ENCODE results near the gene TATDN2.
"Not testable (repeated sequence)": the region's sequence is repeated elsewhere in the genome, so short reads cannot be mapped to it uniquely, and the experiment has no call there.

The TATDN2 gene

DNA sequence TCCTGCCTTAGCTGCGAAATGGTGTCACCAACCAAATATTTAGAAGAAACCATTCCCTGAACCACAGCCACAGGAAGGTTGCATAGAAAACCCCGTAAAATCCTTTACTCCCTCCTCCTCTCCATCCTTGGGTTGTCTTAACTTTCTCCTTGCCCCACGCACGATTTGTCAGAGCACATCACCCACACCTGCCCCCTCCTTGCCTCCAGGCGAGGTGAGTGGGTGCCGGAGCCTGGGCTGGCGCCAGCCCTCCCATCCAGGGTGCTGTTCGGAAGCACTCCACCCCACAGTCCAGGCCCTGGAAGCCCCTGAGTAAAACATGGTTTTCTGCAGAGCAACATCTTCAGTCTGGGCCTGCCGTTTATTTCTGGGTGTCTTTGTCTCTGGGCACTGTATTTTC, 40.8 kb downstream of the TATDN2 start:
- no peak overlapping the region for H3K27ac ChIP-seq (ENCODE audit: low read depth in 2 of 2, low read length in 2 of 2)
- H3K27me3 ChIP-seq (ENCODE audit: control insufficient read depth in 2 of 2, insufficient read depth in 2 of 2, low read length in 2 of 2): no peaks in the 10 kb centered on the region
- H3K4me3 ChIP-seq (ENCODE audit: low read length in 2 of 2): no peak overlapping the region
- no peaks in the 10 kb centered on the region for H3K4me1 ChIP-seq (ENCODE audit: control insufficient read depth in 2 of 2, insufficient read depth in 2 of 2, low read length in 2 of 2)
- no peaks in the 10 kb centered on the region for H3K9me3 ChIP-seq (ENCODE audit: control insufficient read depth in 2 of 2, low read length in 2 of 2)
- H3K36me3 ChIP-seq (ENCODE audit: control insufficient read depth in 2 of 2, insufficient read depth in 2 of 2, low read length in 2 of 2): peaks cover 21 to 39% of the 10 kb centered on the region in 2 donors
- no peak overlapping the region for H3K9ac ChIP-seq (ENCODE audit: low read depth in 1 of 2, low read length in 2 of 2)

DNA sequence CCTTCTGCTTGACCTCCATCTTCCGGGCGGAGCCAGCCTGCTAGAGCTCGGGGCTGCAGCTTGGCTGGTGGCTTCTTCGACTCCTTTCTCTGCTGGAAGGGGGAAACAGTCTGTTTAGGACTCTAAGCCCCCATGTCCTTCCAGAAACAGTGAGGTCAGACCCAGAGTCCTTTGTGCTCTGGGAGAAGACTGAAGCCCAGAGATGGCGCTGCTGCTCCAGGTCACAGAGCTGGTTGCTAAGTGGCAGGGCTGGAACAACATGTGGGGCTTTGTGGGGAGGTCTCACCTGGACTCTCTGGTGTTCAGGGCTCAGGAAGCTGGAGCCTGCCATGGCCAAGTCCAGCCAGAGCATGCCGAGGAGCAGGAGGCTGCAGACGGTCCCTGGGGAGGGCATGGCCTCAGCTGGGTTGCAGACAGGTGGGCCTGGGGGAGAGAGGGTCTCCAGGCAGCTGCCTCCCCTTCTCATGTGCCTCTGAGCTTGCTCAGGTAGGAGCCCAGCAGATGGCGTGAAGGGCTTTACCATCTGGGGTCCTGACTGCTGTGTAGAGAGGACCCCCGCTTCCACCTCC, 41.6 kb downstream of the TATDN2 start:
- no peak overlapping the region for H3K27ac ChIP-seq (ENCODE audit: low read depth in 2 of 2, low read length in 2 of 2)
- H3K4me1 ChIP-seq (ENCODE audit: control insufficient read depth in 2 of 2, insufficient read depth in 2 of 2, low read length in 2 of 2): no peaks in the 10 kb centered on the region
- H3K9me3 ChIP-seq (ENCODE audit: control insufficient read depth in 2 of 2, low read length in 2 of 2): no peaks in the 10 kb centered on the region
- peaks cover 21 to 39% of the 10 kb centered on the region in 2 donors for H3K36me3 ChIP-seq (ENCODE audit: control insufficient read depth in 2 of 2, insufficient read depth in 2 of 2, low read length in 2 of 2)
- H3K4me3 ChIP-seq (ENCODE audit: low read length in 2 of 2): no peak overlapping the region
- no peaks in the 10 kb centered on the region for H3K27me3 ChIP-seq (ENCODE audit: control insufficient read depth in 2 of 2, insufficient read depth in 2 of 2, low read length in 2 of 2)
- no peak overlapping the region for H3K9ac ChIP-seq (ENCODE audit: low read depth in 1 of 2, low read length in 2 of 2)

DNA sequence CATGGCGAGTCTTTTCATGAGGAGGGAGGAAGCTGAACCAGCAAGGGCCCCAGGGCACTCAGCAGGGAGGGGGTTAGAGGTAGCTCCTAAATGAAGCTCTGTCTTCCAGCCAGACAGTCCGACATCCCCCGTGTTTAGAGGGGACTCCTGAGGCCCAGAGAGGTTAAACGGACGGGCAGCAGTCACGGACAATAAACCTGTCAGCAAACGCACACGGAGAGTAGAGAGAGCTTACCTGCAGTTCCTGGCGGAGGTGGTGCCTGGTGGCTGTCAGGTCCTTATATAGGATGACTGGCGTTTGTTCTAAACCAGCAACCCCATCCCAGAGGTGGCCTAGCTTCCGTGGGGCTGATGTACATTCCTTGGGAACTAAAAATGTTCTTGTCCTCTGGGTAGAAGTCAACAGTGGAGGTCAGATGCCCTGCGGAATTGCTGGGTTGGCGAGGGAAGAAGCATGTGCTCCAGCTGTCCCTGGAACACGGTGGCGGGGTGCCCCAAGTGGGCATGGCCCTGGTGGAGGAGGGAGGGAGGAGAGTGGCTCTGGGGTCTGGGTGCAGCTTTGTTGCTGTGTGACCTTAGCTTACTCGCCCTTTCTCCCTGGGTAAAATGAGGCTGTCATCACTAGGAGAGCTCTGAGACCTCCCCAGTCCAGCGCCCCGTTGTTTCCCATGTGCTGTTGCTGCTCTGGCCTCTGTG, 42.4 kb downstream of the TATDN2 start:
- Histone ChIP-seq H3K27ac (ENCODE audit: low read depth in 2 of 2, low read length in 2 of 2) (no peak overlapping the region), H3K27me3 (ENCODE audit: control insufficient read depth in 2 of 2, insufficient read depth in 2 of 2, low read length in 2 of 2) (no peaks in the 10 kb centered on the region), H3K4me1 (ENCODE audit: control insufficient read depth in 2 of 2, insufficient read depth in 2 of 2, low read length in 2 of 2) (no peaks in the 10 kb centered on the region), H3K4me3 (ENCODE audit: low read length in 2 of 2) (no peak overlapping the region), H3K9ac (ENCODE audit: low read depth in 1 of 2, low read length in 2 of 2) (no peak overlapping the region), H3K36me3 (ENCODE audit: control insufficient read depth in 2 of 2, insufficient read depth in 2 of 2, low read length in 2 of 2) (peaks cover 20 to 38% of the 10 kb centered on the region in 2 donors), H3K9me3 (ENCODE audit: control insufficient read depth in 2 of 2, low read length in 2 of 2) (no peaks in the 10 kb centered on the region)

DNA sequence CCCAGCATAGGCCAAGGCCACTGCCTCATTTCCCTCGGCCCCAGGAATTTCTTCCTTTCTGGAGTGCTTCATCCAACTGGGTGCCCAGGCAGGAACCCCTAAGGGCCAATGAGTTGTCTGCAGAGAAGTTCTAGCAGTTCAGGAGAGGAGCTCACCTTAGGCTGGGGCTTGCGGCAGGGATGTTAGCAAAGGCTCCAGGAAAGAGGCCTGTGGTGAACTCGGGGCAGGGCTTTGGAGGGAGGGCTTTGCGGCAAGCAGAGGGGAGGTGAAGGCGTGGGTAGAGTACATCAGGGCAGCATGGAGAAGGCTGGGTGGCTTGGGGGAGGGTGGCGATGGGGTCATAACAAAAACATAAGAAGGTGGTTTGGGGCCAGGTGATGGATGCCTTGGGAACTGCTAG, 43.4 kb downstream of the TATDN2 start:
- Histone ChIP-seq H3K27me3 (ENCODE audit: control insufficient read depth in 2 of 2, insufficient read depth in 2 of 2, low read length in 2 of 2) (no peaks in the 10 kb centered on the region), H3K36me3 (ENCODE audit: control insufficient read depth in 2 of 2, insufficient read depth in 2 of 2, low read length in 2 of 2) (peaks cover 15 to 30% of the 10 kb centered on the region in 2 donors), H3K27ac (ENCODE audit: low read depth in 2 of 2, low read length in 2 of 2) (no peak overlapping the region), H3K4me3 (ENCODE audit: low read length in 2 of 2) (no peak overlapping the region), H3K9ac (ENCODE audit: low read depth in 1 of 2, low read length in 2 of 2) (no peak overlapping the region), H3K9me3 (ENCODE audit: control insufficient read depth in 2 of 2, low read length in 2 of 2) (no peaks in the 10 kb centered on the region), H3K4me1 (ENCODE audit: control insufficient read depth in 2 of 2, insufficient read depth in 2 of 2, low read length in 2 of 2) (peaks cover 0 to 2% of the 10 kb centered on the region in 2 donors)

DNA sequence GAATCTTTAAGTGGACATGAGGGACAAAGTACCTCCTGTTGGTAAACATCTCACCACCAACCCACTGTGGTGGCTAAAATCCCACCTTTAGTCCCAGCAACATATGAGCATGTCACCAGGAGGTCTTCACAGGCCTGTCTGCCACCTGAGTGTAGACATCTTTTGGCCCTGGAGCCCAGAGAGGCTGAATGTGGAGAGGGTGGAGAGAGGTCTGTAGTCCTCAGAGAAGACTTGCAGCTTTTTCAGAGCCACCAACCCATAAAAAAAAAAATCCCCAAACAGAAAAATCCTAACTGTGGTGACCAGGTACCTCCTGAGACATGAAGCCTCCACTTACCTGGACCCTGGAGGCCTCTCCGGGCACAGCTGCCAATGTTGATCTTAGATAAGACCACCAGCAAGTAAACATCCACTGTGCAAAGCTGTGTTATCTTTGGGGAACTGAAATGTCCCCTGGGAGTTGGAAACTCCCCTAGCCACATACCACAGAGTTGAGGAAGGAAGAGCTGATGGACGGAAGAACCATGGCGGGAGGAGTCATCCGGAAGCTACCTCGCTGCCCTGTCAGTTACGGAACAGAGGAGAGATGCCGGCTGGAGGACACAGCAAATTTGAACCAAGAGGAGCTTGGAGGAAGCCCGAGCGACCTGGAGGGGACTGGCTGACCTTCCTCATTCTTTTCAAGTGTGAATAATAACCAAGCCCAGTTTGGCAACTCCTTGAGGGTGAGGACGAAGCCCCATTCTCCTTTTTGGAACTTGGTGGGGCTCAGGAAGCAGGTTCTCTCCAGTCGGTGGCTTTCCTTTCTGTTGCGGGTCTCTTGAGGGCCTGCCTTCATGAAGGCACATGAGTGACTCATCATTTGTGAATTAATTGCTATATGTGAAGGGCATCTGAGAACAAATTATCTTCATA, 44.5 kb downstream of the TATDN2 start, which contains the start of gene GHRL:
Gene GHRL, minus strand, starts transcription at position 443 of the 915 bp plus-strand sequence. CDS start 2,767 bp downstream, outside the sequence.
- Histone ChIP-seq H3K36me3 (ENCODE audit: control insufficient read depth in 2 of 2, insufficient read depth in 2 of 2, low read length in 2 of 2) (peaks cover 12 to 21% of the 10 kb centered on the region in 2 donors), H3K4me3 (ENCODE audit: low read length in 2 of 2) (no peak within 1 kb of the TSS), H3K9me3 (ENCODE audit: control insufficient read depth in 2 of 2, low read length in 2 of 2) (no peaks in the 10 kb centered on the region), H3K27ac (ENCODE audit: low read depth in 2 of 2, low read length in 2 of 2) (no peak within 1 kb of the TSS), H3K4me1 (ENCODE audit: control insufficient read depth in 2 of 2, insufficient read depth in 2 of 2, low read length in 2 of 2) (peaks cover 0 to 2% of the 10 kb centered on the region in 2 donors), H3K27me3 (ENCODE audit: control insufficient read depth in 2 of 2, insufficient read depth in 2 of 2, low read length in 2 of 2) (no peaks in the 10 kb centered on the region), H3K9ac (ENCODE audit: low read depth in 1 of 2, low read length in 2 of 2) (no peak within 1 kb of the TSS)

DNA sequence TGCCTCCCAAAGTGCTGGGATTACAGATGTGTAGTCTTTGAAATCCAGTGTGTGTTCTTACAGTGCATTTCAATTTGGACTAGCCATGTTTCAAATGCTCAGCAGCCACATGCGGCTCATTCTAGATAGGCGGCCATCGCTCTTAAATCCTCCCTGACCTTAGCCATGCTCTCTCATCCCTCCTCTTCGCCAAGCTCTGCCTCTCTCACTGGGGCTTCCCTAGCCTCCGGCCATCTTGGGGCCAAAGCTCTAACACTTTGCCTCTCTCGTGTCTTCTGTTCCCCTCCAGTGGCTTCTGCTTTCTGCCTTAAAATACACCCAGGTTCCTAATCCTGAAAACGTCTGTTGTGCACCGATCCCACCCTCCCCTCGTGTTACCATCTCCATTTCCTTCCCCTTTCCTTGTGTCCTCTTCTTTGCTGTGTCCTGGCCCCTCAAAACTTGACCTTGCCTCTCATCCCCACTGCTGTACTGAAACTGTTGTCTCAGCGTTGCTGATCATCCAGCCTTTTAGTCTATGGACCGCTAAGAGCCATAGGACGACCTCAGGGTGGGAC, 45.8 kb downstream of the TATDN2 start:
- H3K27ac ChIP-seq (ENCODE audit: low read depth in 2 of 2, low read length in 2 of 2): no peak overlapping the region
- H3K36me3 ChIP-seq (ENCODE audit: control insufficient read depth in 2 of 2, insufficient read depth in 2 of 2, low read length in 2 of 2): peaks cover 7 to 9% of the 10 kb centered on the region in 2 donors
- no peaks in the 10 kb centered on the region for H3K27me3 ChIP-seq (ENCODE audit: control insufficient read depth in 2 of 2, insufficient read depth in 2 of 2, low read length in 2 of 2)
- H3K9ac ChIP-seq (ENCODE audit: low read depth in 1 of 2, low read length in 2 of 2): no peak overlapping the region
- H3K4me3 ChIP-seq (ENCODE audit: low read length in 2 of 2): no peak overlapping the region
- H3K4me1 ChIP-seq (ENCODE audit: control insufficient read depth in 2 of 2, insufficient read depth in 2 of 2, low read length in 2 of 2): peaks cover 0 to 2% of the 10 kb centered on the region in 2 donors
- no peaks in the 10 kb centered on the region for H3K9me3 ChIP-seq (ENCODE audit: control insufficient read depth in 2 of 2, low read length in 2 of 2)

DNA sequence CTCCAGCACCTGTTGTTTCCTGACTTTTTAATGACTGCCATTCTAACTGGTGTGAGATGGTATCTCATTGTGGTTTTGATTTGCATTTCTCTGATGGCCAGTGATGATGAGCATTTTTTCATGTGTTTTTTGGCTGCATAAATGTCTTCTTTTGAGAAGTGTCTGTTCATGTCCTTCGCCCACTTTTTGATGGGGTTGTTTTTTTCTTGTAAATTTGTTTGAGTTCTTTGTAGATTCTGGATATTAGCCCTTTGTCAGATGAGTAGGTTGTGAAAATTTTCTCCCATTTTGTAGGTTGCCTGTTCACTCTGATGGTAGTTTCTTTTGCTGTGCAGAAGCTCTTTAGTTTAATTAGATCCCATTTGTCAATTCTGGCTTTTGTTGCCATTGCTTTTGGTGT, 49.8 kb downstream of the TATDN2 start:
- H3K4me1 ChIP-seq (ENCODE audit: control insufficient read depth in 2 of 2, insufficient read depth in 2 of 2, low read length in 2 of 2); H3K27ac ChIP-seq (ENCODE audit: low read depth in 2 of 2, low read length in 2 of 2); H3K9ac ChIP-seq (ENCODE audit: low read depth in 1 of 2, low read length in 2 of 2); H3K4me3 ChIP-seq (ENCODE audit: low read length in 2 of 2); H3K27me3 ChIP-seq (ENCODE audit: control insufficient read depth in 2 of 2, insufficient read depth in 2 of 2, low read length in 2 of 2); H3K9me3 ChIP-seq (ENCODE audit: control insufficient read depth in 2 of 2, low read length in 2 of 2): not testable (repeated sequence)
- H3K36me3 ChIP-seq (ENCODE audit: control insufficient read depth in 2 of 2, insufficient read depth in 2 of 2, low read length in 2 of 2): peaks cover 35 to 37% of the 10 kb centered on the region in 2 donors

DNA sequence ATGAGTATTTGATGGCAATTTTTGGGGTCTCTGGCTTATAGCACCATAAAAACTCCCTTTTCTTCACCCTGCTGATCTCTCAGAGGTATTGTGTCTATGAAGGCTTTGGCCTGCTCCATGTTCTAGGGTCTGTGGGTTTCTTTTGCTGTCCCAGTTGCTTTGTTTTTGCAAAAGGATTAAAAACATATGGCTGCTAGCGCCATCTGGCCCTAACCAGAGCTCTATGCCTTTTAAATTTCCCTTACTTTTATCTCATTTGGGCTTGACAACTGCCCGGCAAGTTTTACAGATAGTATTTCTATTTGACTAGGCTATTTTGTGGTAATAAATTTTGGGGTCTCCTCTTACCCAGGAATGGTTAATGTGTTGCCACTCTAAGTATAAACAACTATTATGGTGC, 50.9 kb downstream of the TATDN2 start:
- H3K9me3 ChIP-seq (ENCODE audit: control insufficient read depth in 2 of 2, low read length in 2 of 2): no peaks in the 10 kb centered on the region
- no peak overlapping the region for H3K4me3 ChIP-seq (ENCODE audit: low read length in 2 of 2)
- no peak overlapping the region for H3K27ac ChIP-seq (ENCODE audit: low read depth in 2 of 2, low read length in 2 of 2)
- H3K27me3 ChIP-seq (ENCODE audit: control insufficient read depth in 2 of 2, insufficient read depth in 2 of 2, low read length in 2 of 2): no peaks in the 10 kb centered on the region
- H3K36me3 ChIP-seq (ENCODE audit: control insufficient read depth in 2 of 2, insufficient read depth in 2 of 2, low read length in 2 of 2): peaks cover 46 to 48% of the 10 kb centered on the region in 2 donors
- H3K9ac ChIP-seq (ENCODE audit: low read depth in 1 of 2, low read length in 2 of 2): no peak overlapping the region
- peaks cover 0 to 2% of the 10 kb centered on the region in 2 donors for H3K4me1 ChIP-seq (ENCODE audit: control insufficient read depth in 2 of 2, insufficient read depth in 2 of 2, low read length in 2 of 2)

DNA sequence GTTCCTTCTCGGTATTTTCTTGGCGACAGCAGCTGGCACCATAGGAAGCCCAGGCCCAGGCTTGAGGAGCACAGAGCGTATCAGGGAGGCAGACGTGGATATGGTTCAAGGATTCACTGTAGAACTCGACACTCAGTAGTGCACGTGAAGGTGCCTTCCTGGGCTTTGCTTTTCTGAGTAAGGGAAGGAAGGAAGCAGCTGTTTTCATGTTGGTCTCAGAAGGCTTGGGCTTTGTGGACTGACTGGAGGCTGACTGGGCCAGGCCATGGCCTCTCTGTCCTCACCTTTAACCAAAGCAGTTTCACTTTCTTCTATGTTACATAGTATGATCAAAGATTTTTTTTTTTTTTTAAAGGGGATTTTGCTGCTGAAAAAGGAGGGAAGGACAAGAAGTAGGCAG, 51.4 kb downstream of the TATDN2 start:
- no peaks in the 10 kb centered on the region for H3K9me3 ChIP-seq (ENCODE audit: control insufficient read depth in 2 of 2, low read length in 2 of 2)
- peaks cover 47 to 52% of the 10 kb centered on the region in 2 donors for H3K36me3 ChIP-seq (ENCODE audit: control insufficient read depth in 2 of 2, insufficient read depth in 2 of 2, low read length in 2 of 2)
- no peak overlapping the region for H3K9ac ChIP-seq (ENCODE audit: low read depth in 1 of 2, low read length in 2 of 2)
- no peaks in the 10 kb centered on the region for H3K27me3 ChIP-seq (ENCODE audit: control insufficient read depth in 2 of 2, insufficient read depth in 2 of 2, low read length in 2 of 2)
- H3K4me3 ChIP-seq (ENCODE audit: low read length in 2 of 2): no peak overlapping the region
- peaks cover 0 to 2% of the 10 kb centered on the region in 2 donors for H3K4me1 ChIP-seq (ENCODE audit: control insufficient read depth in 2 of 2, insufficient read depth in 2 of 2, low read length in 2 of 2)
- H3K27ac ChIP-seq (ENCODE audit: low read depth in 2 of 2, low read length in 2 of 2): no peak overlapping the region
